GM21528 (cell line): ENCODE data around the gene CLDN34.

Experiments
- ATAC-seq: cut with Tn5 transposase; IDR thresholded peaks from one replicate; pipeline ENCODE4 v1.9.1; 2021; ENCODE audit warnings: mild to moderate bottlenecking, moderate library complexity; ENCODE audit not compliant: unreplicated experiment, low FRiP score

Gene CLDN34

GRCh38 chrX:9977635-9978034, 10.5 kb downstream of the CLDN34 start:
- ATAC-seq = no peak

DNA sequence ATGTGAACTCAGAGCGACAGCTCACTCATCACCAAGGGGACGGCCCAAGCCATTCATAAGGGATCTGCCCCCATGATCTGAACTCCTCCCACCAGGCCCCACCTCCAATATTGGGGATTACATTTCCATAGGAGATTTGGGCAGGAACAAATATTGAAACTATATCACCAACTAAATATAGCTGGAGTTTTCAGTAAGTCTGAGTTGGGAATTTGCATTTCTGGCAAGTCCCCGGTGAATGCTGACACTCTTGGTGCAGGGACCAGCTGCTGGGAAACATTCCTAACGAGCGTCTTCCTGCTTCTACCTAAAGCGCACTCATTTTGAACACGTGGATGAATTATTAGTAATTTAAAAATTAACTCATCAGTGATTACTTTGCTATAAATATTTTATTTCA, 13.2 kb downstream of the CLDN34 start:
- no peak for ATAC-seq

DNA sequence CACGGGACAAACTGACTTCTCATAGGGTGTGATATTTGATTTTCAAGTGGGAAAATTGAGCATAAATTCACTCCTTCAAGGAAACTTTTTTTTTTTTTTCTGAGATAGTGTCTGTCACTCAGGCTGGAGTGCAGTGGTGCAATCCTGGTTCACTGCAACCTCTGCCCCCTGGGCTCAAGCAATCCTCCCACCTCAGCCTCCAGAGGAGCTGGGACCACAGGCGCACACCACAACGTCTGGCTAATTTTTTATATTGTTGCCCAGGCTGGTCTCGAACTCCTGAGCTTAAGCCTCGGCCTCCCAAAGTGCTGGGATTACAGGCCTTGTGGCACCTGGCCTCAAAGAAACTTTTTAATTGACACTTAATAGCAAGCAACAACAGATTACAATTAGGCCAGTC, 13.8 kb downstream of the CLDN34 start:
- no peak for ATAC-seq

GRCh38 chrX:9983441-9983840, 16.3 kb downstream of the CLDN34 start:
- no peak for ATAC-seq

DNA sequence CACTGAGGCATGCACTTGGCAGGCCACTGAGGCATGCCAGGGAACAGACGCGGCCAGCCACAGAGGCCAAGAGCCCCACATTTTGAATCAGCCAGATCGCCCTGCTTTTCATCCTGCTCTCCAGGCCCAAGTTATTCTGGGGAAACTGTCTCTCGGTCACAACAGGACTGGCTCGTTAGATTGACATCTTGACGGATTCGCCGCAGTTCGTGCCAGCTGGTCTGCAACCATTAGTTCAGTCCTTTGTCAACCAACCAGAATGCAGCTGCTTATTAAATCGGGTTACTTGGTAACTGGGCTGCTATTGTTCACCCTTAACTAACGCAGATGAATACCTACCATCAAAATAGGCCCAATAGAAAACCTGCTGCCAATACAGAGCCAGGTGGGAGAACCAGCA, 16.7 kb downstream of the CLDN34 start:
- ATAC-seq = no peak

GRCh38 chrX:9988762-9989161, 21.6 kb downstream of the CLDN34 start:
- ATAC-seq = no peak

DNA sequence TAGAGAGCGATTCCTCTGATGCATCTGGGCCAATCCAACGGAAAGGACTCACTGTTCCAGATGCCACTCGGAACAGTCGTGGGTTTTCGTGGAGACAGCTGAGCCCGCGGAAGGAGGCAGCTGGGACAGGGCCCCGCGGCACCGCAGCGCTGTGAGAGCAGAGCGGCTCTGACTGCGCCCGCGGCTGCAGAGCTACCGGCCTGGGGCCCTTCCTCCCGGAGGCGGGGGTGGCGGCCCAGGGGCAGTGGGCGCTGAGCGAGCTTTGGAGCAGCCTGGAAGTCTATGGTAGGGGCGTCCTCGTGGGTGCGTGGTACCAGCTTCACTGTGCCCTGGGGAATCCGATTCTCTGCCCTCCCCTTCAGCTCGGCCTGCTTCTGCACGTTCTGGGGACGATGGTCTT, 24.9 kb downstream of the CLDN34 start:
- ATAC-seq = no peak

DNA sequence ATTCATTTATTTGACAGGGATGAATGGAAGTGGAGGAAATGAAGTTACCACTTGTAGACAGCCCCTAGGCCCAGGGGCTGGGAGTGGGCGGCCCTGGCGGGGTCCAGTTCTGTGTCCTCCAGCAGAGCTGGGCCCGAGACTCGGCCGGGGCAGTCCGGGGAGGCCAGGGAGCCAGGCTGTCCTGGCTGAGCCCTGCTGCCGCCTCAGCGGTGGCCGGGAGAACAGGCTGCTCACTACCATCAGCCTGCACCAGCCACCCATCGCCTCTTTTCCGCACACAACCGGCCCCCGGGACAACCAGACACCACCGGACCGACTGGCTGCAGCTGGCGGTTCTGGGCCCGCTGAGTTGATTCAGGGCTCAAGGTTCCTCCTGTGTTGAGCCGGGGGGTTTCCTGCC, 25.6 kb downstream of the CLDN34 start:
- ATAC-seq = no peak

- no peak for ATAC-seq
These were observed 28.7 kb downstream of the CLDN34 start for GRCh38 chrX:9995855-9996339.

- ATAC-seq = no peak
These were observed 29.9 kb downstream of the CLDN34 start for GRCh38 chrX:9997041-9997440.

DNA sequence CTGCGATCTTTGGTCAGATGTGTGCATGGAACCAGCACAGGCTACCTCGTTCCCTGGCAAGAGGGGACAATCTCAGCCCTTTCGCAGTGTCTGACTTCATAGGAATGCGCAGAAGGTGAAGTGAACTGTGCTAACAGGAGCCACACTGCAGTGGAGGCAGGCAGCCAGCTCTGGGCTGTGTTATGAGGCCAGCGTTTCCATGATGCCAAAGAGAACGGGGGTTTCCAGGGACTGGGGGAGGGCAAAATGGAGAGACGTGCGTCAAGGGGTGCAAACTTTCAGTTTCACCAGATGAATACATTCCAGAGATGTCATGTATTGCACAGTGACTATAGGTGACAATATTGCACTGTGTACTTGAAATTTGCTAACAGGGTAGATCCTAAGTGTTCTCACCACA, 30.4 kb downstream of the CLDN34 start:
- ATAC-seq = no peak

GRCh38 chrX:10001496-10001895, 34.3 kb downstream of the CLDN34 start:
- no peak for ATAC-seq

- no peak for ATAC-seq
These were observed 37.8 kb downstream of the CLDN34 start for GRCh38 chrX:10004832-10005475.

- ATAC-seq = no peak
These were observed 38.9 kb downstream of the CLDN34 start for GRCh38 chrX:10006086-10006485.

GRCh38 chrX:10006770-10007169, 39.6 kb downstream of the CLDN34 start:
- no peak for ATAC-seq

- ATAC-seq = no peak
These were observed 40.5 kb downstream of the CLDN34 start for GRCh38 chrX:10007621-10008020.

DNA sequence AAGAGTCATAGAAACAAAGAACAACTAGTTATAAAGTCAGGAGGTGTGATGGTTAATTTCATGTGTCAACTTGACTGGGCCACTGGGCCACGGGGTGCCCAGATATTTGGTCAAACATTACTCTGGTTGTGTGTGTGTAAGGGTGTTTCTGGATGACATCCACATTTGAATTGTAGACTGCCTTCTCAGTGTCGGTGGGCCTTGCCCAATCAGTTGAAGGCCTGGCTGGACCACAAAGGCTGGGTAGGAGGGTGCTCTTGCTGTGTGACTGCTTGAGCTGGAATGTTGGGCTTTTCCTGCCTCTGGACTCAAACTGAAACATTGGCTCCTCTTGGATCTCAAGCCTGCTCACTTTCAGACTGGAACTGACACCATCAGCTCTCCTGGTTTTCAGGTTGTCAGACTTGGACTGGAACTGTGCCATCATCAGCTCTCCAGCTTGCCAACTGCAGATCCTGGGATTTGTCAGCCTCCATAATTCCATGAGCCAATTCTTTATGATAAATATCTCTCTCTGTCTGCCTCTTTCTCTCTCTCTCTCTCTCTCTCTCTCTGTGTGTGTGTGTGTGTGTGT, 41.4 kb downstream of the CLDN34 start:
- ATAC-seq = no peak

DNA sequence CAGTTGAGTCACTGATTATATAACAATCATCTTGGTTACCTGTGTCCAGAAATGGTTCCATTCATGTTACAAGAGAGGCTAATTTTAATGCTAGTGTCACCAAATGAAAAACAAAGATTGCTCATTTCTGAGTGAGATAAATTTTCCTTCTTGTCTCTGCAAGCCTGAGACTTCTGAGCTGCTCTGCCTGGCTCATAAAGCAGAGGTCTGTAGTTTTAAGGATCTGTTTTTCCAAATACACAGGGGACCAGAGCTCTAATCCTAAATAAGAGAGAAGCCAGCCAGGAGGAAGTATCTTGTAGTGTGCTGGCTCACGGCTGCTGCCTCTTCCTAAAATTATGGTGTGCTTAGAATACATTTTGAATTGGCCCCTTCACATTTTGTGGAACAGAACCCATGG, 42.6 kb downstream of the CLDN34 start:
- ATAC-seq = no peak

- ATAC-seq = no peak
These were observed 43.5 kb downstream of the CLDN34 start for GRCh38 chrX:10010686-10011085.

GRCh38 chrX:10011261-10011931, 44.2 kb downstream of the CLDN34 start:
- no peak for ATAC-seq

GRCh38 chrX:10011991-10012390, 44.8 kb downstream of the CLDN34 start:
- no peak for ATAC-seq
